A673 (cell line): Measurements from ENCODE around the gene RPL29. TPM values are rescaled to one million over a fixed set of nuclear protein-coding genes. Genes with fewer than 3 reads are reported as not detected.

Source experiments
- BruUV-seq: library from RNA; stranded (reverse); fragments of 400-500 nt; replicated peaks from 2 replicates; lab custom pipeline; 2021; lab: Mats Ljungman, UMichigan
- CTCF ChIA-PET: fragments of 300-600 bp; sonication (Branson Sonifier 250); formaldehyde crosslinking; loops from one replicate; lab custom pipeline; 2022; ENCODE audit warnings: antibody characterized with exemption; lab: Charles Lee
- POLR2A ChIA-PET: fragments of 300-600 bp; sonication (Branson Sonifier 250); formaldehyde crosslinking; loops from one replicate; lab custom pipeline; 2022; ENCODE audit warnings: antibody characterized with exemption; ENCODE audit not compliant: low non-redundant PET; lab: Charles Lee
- DNase-seq: peaks from one replicate; pipeline ENCODE4 v3.0.0-alpha.2; 2015; ENCODE audit warnings: low spot score
- H3K27ac ChIP-seq: fragments of 200-600 bp; sonication (generic); 2 replicates; pipeline ENCODE4 v1.5.1; 2016; ENCODE audit warnings: mixed run types, low read depth, mild to moderate bottlenecking, mixed read lengths, antibody characterized with exemption, low read length; ENCODE audit not compliant: poor library complexity, severe bottlenecking
- H3K27me3 ChIP-seq: fragments of 200-600 bp; sonication (generic); replicated peaks from 2 replicates; pipeline ENCODE4 v1.6.1; 2017; ENCODE audit warnings: mixed run types, low read depth, mild to moderate bottlenecking, mixed read lengths, antibody characterized with exemption, low read length; ENCODE audit not compliant: insufficient read depth, poor library complexity
- H3K36me3 ChIP-seq: fragments of 200-600 bp; sonication (generic); 2 replicates; pipeline ENCODE4 v1.6.1; 2016; ENCODE audit warnings: mixed run types, mild to moderate bottlenecking, mixed read lengths, antibody characterized with exemption, low read length; ENCODE audit not compliant: insufficient read depth, poor library complexity, severe bottlenecking
- H3K4me1 ChIP-seq: fragments of 200-600 bp; sonication (generic); 2 replicates; pipeline ENCODE4 v1.6.1; 2017; ENCODE audit warnings: mixed run types, mild to moderate bottlenecking, mixed read lengths, antibody characterized with exemption, low read length; ENCODE audit not compliant: insufficient read depth, poor library complexity, severe bottlenecking
- H3K4me3 ChIP-seq: fragments of 200-600 bp; sonication (generic); 2 replicates; pipeline ENCODE4 v1.5.1; 2016; ENCODE audit warnings: low read depth, mixed run types, mild to moderate bottlenecking, mixed read lengths, low read length; ENCODE audit not compliant: poor library complexity, severe bottlenecking
- H3K9me3 ChIP-seq: fragments of 200-600 bp; sonication (generic); 2 replicates; pipeline ENCODE4 v1.6.1; 2016; ENCODE audit warnings: mixed run types, low read depth, mild to moderate bottlenecking, mixed read lengths, antibody characterized with exemption, low read length; ENCODE audit not compliant: poor library complexity, severe bottlenecking
- EZH2 ChIP-seq: fragments of 200-600 bp; sonication (generic); IDR thresholded peaks from 2 replicates; pipeline ENCODE4 v1.6.1; 2017; ENCODE audit warnings: borderline replicate concordance, low read depth, mild to moderate bottlenecking, mixed read lengths, antibody characterized with exemption, low read length; ENCODE audit not compliant: poor library complexity, severe bottlenecking
- intact Hi-C: fragments of 100-400 bp; cut with micrococcal nuclease; formaldehyde crosslinking; loops from one replicate; pipeline ENCODE4 v1.10.0; 2022; ENCODE audit not compliant: unreplicated experiment
- total RNA-seq: library from RNA; stranded (reverse); gene quantifications from 2 replicates; pipeline ENCODE4 v1.2.3, GENCODE V29; 2021
- TF ChIP-seq, protein P1 (sequence below): fragments of 300-800, 200-600 bp; sonication (generic); conservative IDR thresholded peaks from 2 replicates; pipeline ENCODE4 v1.5.1; 2017; ENCODE audit warnings: low read depth, mild to moderate bottlenecking, antibody characterized with exemption, low read length, moderate library complexity, mixed read lengths

RPL29 gene
- total RNA-seq, 1 experiment from 2014 or later: 624 TPM

- CTCF ChIA-PET: no interaction called here
Observed at GRCh38 chr3:52020796-52021195, 25.1 kb upstream of the RPL29 start.

GRCh38 chr3:52019352-52020080 is 23.8 kb upstream of the RPL29 start:
- no peaks in the 10 kb centered on the region for H3K27me3 ChIP-seq
- CTCF ChIA-PET: no interaction called here
- H3K4me3 ChIP-seq: no peak overlapping the region
- TF ChIP-seq EZH2: no peak
- TF ChIP-seq, protein P1, sequence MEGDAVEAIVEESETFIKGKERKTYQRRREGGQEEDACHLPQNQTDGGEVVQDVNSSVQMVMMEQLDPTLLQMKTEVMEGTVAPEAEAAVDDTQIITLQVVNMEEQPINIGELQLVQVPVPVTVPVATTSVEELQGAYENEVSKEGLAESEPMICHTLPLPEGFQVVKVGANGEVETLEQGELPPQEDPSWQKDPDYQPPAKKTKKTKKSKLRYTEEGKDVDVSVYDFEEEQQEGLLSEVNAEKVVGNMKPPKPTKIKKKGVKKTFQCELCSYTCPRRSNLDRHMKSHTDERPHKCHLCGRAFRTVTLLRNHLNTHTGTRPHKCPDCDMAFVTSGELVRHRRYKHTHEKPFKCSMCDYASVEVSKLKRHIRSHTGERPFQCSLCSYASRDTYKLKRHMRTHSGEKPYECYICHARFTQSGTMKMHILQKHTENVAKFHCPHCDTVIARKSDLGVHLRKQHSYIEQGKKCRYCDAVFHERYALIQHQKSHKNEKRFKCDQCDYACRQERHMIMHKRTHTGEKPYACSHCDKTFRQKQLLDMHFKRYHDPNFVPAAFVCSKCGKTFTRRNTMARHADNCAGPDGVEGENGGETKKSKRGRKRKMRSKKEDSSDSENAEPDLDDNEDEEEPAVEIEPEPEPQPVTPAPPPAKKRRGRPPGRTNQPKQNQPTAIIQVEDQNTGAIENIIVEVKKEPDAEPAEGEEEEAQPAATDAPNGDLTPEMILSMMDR: no peak
- H3K36me3 ChIP-seq: no peaks in the 10 kb centered on the region
- H3K9me3 ChIP-seq: no peaks in the 10 kb centered on the region
- H3K4me1 ChIP-seq: peaks cover 10% of the 10 kb centered on the region
- H3K27ac ChIP-seq: no peak overlapping the region
- DNase-seq: no peak
- POLR2A ChIA-PET: no interaction called here
- intact Hi-C loops: no loop called here
- BruUV-seq: no TSS peak

More at GRCh38 chr3:52020796-52021195, 25.1 kb upstream of the RPL29 start:
- no peaks in the 10 kb centered on the region for H3K27me3 ChIP-seq
- POLR2A ChIA-PET: no interaction called here
- peaks cover 10% of the 10 kb centered on the region for H3K4me1 ChIP-seq
- H3K27ac ChIP-seq: no peak overlapping the region
- no peak for DNase-seq
- no peaks in the 10 kb centered on the region for H3K9me3 ChIP-seq
- BruUV-seq: no TSS peak
- no peak overlapping the region for H3K4me3 ChIP-seq
- intact Hi-C loops: no loop called here
- no peaks in the 10 kb centered on the region for H3K36me3 ChIP-seq
- TF ChIP-seq, protein P1: no peak
- no peak for TF ChIP-seq EZH2

DNA sequence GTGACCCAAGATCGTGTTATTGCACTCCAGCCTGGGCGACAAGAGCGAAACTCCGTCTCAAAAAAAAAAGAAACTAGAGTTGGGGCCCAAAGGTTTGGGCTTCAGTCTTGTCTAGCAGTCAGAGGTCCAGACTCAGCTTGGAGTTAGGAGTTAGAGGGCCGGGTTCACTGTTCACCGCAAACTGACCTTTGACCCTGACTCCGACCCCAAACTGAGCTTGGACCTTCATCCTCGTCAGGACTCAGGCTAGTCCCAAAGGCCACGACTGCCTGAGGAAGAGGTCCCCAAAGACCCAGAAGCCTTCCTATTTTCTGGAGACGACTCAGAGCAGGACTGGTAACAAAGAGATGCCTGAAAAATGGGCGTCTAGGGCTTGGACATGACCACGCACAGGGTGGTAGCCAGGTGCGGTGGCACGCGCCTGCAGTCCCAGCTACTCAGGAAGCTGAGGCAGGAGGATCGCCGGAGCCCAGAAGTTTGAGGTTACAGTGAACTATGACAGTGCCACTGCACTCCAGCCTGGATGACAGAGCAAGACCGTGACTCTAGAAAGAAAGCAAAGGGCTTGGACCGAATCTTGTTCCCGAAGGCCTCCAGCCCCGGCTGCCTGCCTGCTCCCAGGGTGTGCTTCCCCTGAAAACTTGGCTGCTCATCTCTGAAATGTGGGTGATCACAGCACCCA is 22.8 kb upstream of the RPL29 start:
- DNase-seq: no peak
- TF ChIP-seq, protein P1: no peak
- no peak for TF ChIP-seq EZH2
- intact Hi-C loops: no loop called here
- CTCF ChIA-PET: no interaction called here
- BruUV-seq: no TSS peak
- Histone ChIP-seq H3K36me3 (no peaks in the 10 kb centered on the region), H3K9me3 (no peaks in the 10 kb centered on the region), H3K27me3 (no peaks in the 10 kb centered on the region), H3K27ac (no peak overlapping the region), H3K4me3 (no peak overlapping the region), H3K4me1 (peaks cover 10% of the 10 kb centered on the region)
- POLR2A ChIA-PET: no interaction called here
